HepG2 (cell line): ENCODE measurements around the gene C3orf22. TPM values are rescaled to one million over a fixed set of nuclear protein-coding genes. Genes with fewer than 3 reads are reported as not detected.

Experiments
- ATAC-seq: fragments of 200-7000 bp; cut with Tn5 transposase; 3 replicates; pipeline ENCODE4 v1.9.1; 2020; ENCODE audit warnings: mild to moderate bottlenecking, moderate library complexity
- BruUV-seq: library from RNA; stranded (reverse); fragments of 400-500 nt; replicated peaks from 2 replicates; lab custom pipeline; 2021; lab: Mats Ljungman, UMichigan
- CTCF ChIA-PET: fragments of 300-600 bp; formaldehyde crosslinking; extraction: SDS; loops from one replicate; lab custom pipeline; 2021; ENCODE audit warnings: low total read pairs, inconsistent platforms, low intra/inter-chr PET ratio; lab: Yijun Ruan, JAX
- POLR2A ChIA-PET: fragments of 350-600 bp; sonication (Branson Sonifier 250); formaldehyde crosslinking; loops from one replicate; lab custom pipeline; 2020; ENCODE audit warnings: antibody characterized with exemption, inconsistent platforms; lab: Yijun Ruan, JAX
- DNase-seq: peaks from one replicate; pipeline ENCODE4 v3.0.0-alpha.2; 2015; ENCODE audit warnings: low spot score
- FAIRE-seq: peaks from 3 replicates; lab custom pipeline; 2011; peaks lifted over from hg19 to GRCh38; lab: Jason Lieb, UNC
- H2AFZ ChIP-seq: one replicate; pipeline ENCODE4 v1.6.1; 2011; ENCODE audit warnings: low read length, inconsistent platforms
- H3K27ac ChIP-seq: fragments of 300-600 bp; 3 replicates; pipeline ENCODE4 v1.8.0; 2011; ENCODE audit warnings: mixed run types, mild to moderate bottlenecking, mixed read lengths, low read length, inconsistent platforms; ENCODE audit not compliant: insufficient read depth; ENCODE audit errors: extremely low read length
- H3K27me3 ChIP-seq, 2 experiments: fragments of 200-600 bp in 1 of 2; 2 replicates in 1 of 2; 3 replicates in 1 of 2; pipeline versions ENCODE4 v1.6.0 to v1.8.0; 2011; ENCODE audit warnings: low read length in 2 of 2, mild to moderate bottlenecking in 2 of 2, moderate library complexity in 2 of 2, inconsistent platforms in 1 of 2; ENCODE audit not compliant: insufficient read depth in 2 of 2, control insufficient read depth in 1 of 2
- H3K36me3 ChIP-seq, 2 experiments: fragments of 200-600 bp in 1 of 2; replicated peaks in 1 of 2; 2 replicates in 1 of 2; 3 replicates in 1 of 2; pipeline versions ENCODE4 v1.5.1 to v1.8.0; 2011; ENCODE audit warnings: low read length in 2 of 2, inconsistent platforms in 1 of 2; ENCODE audit not compliant: insufficient read depth in 2 of 2, control insufficient read depth in 1 of 2
- H3K4me1 ChIP-seq: 2 replicates; pipeline ENCODE4 v1.5.1; 2012; ENCODE audit warnings: low read length, inconsistent platforms; ENCODE audit not compliant: insufficient read depth
- H3K4me2 ChIP-seq: 2 replicates; pipeline ENCODE4 v1.6.0; 2011; ENCODE audit warnings: low read depth, low read length, inconsistent platforms
- H3K4me3 ChIP-seq, 3 experiments: fragments of 200-600 bp in 1 of 3; sonication (generic), shearing (Covaris generic) in 1 of 3; replicated peaks in 1 of 3; 2 replicates each; pipeline ENCODE4 v1.5.1; 2011 to 2016; ENCODE audit warnings: low read length in 3 of 3, inconsistent platforms in 2 of 3, low read depth in 2 of 3, mild to moderate bottlenecking in 2 of 3, control low read depth in 1 of 3, mixed read lengths in 1 of 3; ENCODE audit not compliant: insufficient read depth in 1 of 3
- H3K79me2 ChIP-seq: one replicate; pipeline ENCODE4 v1.6.1; 2011; ENCODE audit warnings: low read length, inconsistent platforms; ENCODE audit not compliant: insufficient read depth
- H3K9ac ChIP-seq: 2 replicates; pipeline ENCODE4 v1.6.0; 2011; ENCODE audit warnings: mild to moderate bottlenecking, low read depth, low read length, inconsistent platforms; ENCODE audit not compliant: insufficient read depth
- H3K9me3 ChIP-seq: 2 replicates; pipeline ENCODE4 v1.5.1; 2012; ENCODE audit warnings: mild to moderate bottlenecking, low read length
- H4K20me1 ChIP-seq: 2 replicates; pipeline ENCODE4 v1.6.0; 2011; ENCODE audit warnings: inconsistent platforms, mild to moderate bottlenecking, low read length, moderate library complexity; ENCODE audit not compliant: insufficient read depth
- CCDC6 ChIP-seq: sonication (generic); formaldehyde crosslinking; IDR thresholded peaks from 2 replicates; pipeline ENCODE4 v1.8.1; 2022; ENCODE audit warnings: mild to moderate bottlenecking, missing genetic modification reagents, moderate library complexity
- CTCF ChIP-seq: sonication (generic); formaldehyde crosslinking; IDR thresholded peaks from 2 replicates; pipeline ENCODE4 v1.5.0; 2020; ENCODE audit warnings: mild to moderate bottlenecking, missing genetic modification reagents, moderate library complexity
- IKZF4 ChIP-seq: sonication (generic); formaldehyde crosslinking; IDR thresholded peaks from 2 replicates; pipeline ENCODE4 v1.5.1; 2020; ENCODE audit warnings: borderline replicate concordance, mild to moderate bottlenecking, low read depth, missing genetic modification reagents; ENCODE audit errors: not compliant biosample characterization
- RAD21 ChIP-seq: fragments of 450-650 bp; formaldehyde crosslinking; IDR thresholded peaks from 2 replicates; pipeline ENCODE4 v1.5.0; 2020; ENCODE audit warnings: mild to moderate bottlenecking
- RCOR2 ChIP-seq: IDR thresholded peaks from 2 replicates; pipeline ENCODE4 v1.6.1; 2016; ENCODE audit warnings: missing biosample characterization, missing genetic modification reagents
- SMC3 ChIP-seq: IDR thresholded peaks from 2 replicates; pipeline ENCODE4 v1.6.1; 2011; ENCODE audit warnings: low read length, improper control_type of control experiment
- STAG1 ChIP-seq: sonication (generic); formaldehyde crosslinking; IDR thresholded peaks from 2 replicates; pipeline ENCODE4 v1.4.0; 2020; ENCODE audit warnings: missing genetic modification reagents
- WIZ ChIP-seq: sonication (generic); formaldehyde crosslinking; IDR thresholded peaks from 2 replicates; pipeline ENCODE4 v1.5.1; 2020; ENCODE audit warnings: mild to moderate bottlenecking, missing genetic modification reagents
- ZC3H4 ChIP-seq: sonication (generic); formaldehyde crosslinking; IDR thresholded peaks from 2 replicates; pipeline ENCODE4 v1.4.0; 2020; ENCODE audit warnings: missing genetic modification reagents, borderline replicate concordance
- ZNF296 ChIP-seq: sonication (generic); formaldehyde crosslinking; conservative IDR thresholded peaks from 2 replicates; pipeline ENCODE4 v1.5.0; 2020; ENCODE audit warnings: mild to moderate bottlenecking, missing genetic modification reagents
- ZNF331 ChIP-seq: sonication (generic); formaldehyde crosslinking; IDR thresholded peaks from 2 replicates; pipeline ENCODE4 v1.4.0; 2020; ENCODE audit warnings: missing genetic modification reagents
- WGBS: methylation state at CpG from one replicate; pipeline ENCODE4 v1.1.6; 2017; ENCODE audit warnings: low lambda C conversion rate; 5-methylcytosine and 5-hydroxymethylcytosine counted together
- in situ Hi-C: cut with HindIII; loops from 2 replicates; pipeline ENCODE4 v1.10.0; 2017; ENCODE audit warnings: low pct_unique_long_range_greater_than_20kb; ENCODE audit not compliant: extremely low pct_ligation_motif_present
- intact Hi-C: fragments of 100-400 bp; cut with micrococcal nuclease; formaldehyde crosslinking; loops from one replicate; pipeline ENCODE4 v1.10.0; 2022; ENCODE audit not compliant: unreplicated experiment
- polyA plus RNA-seq, 8 experiments: library from polyadenylated mRNA; depleted of rRNA in 3 of 8; stranded (reverse) in 7 of 8; unstranded in 1 of 8; fragments of >200 nt; fragmentation: Illumina TruSeq in 4 of 8; extraction: Trizol in 4 of 8; gene quantifications; 2 replicates each; pipeline versions ENCODE4 v1.2.1 to v1.2.3, GENCODE V29; 2011 to 2016; ENCODE audit warnings: low read depth in 4 of 8, missing spikeins in 1 of 8, mixed read lengths in 1 of 8; ENCODE audit not compliant: insufficient read depth in 1 of 8
- total RNA-seq, 5 experiments: library from RNA; depleted of rRNA; stranded (reverse); fragments of >200 nt; fragmentation: Illumina TruSeq; extraction: Trizol; gene quantifications; 2 replicates each; pipeline ENCODE4 v1.2.3, GENCODE V29; 2016; ENCODE audit warnings: low read depth in 1 of 5
- TF ChIP-seq, protein P1 (sequence below): IDR thresholded peaks from 2 replicates; pipeline ENCODE4 v1.6.1; 2016; ENCODE audit warnings: missing genetic modification reagents, missing compliant biosample characterization

The C3orf22 gene
- total and polyA plus RNA-seq, 2 of the 13 experiments (the other 11 are each of a cell fraction or from before 2014, with no cell fraction given) = not detected

- TF ChIP-seq, protein P1, sequence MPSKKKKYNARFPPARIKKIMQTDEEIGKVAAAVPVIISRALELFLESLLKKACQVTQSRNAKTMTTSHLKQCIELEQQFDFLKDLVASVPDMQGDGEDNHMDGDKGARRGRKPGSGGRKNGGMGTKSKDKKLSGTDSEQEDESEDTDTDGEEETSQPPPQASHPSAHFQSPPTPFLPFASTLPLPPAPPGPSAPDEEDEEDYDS (CRISPR knock-in tag) = no peak
- no peak for TF ChIP-seq IKZF4 (CRISPR knock-in tag)
- TF ChIP-seq WIZ = no peak
- no peak for TF ChIP-seq RCOR2 (CRISPR knock-in tag)
These were observed 10.1 kb upstream of the C3orf22 start (continued) for GRCh38 chr3:126568776-126569342.

GRCh38 chr3:126567696-126568438 is 9.1 kb upstream of the C3orf22 start:
- intact Hi-C loops = no loop called here

More at GRCh38 chr3:126567696-126568438, 9.1 kb upstream of the C3orf22 start:
- WGBS = 38% methylated on average over 6 of the region's 10 CpGs
- H3K9ac ChIP-seq = no peak overlapping the region
- no peaks in the 10 kb centered on the region for H4K20me1 ChIP-seq
- H3K4me1 ChIP-seq = peaks cover 20% of the 10 kb centered on the region
- POLR2A ChIA-PET = no interaction called here
- ATAC-seq (peak; percentile 89), DNase-seq (peak; percentile 25), FAIRE-seq (no peak)
- TF ChIP-seq ZNF296 (CRISPR knock-in tag) (no peak), CTCF (CRISPR knock-in tag) (peak; percentile 65), ZNF331 (CRISPR knock-in tag) (0 out of 2 replicates have a peak, but pooled peaks have one; percentile 26), RAD21 (CRISPR knock-in tag) (0 out of 2 replicates have a peak, but pooled peaks have one; percentile 24), STAG1 (CRISPR knock-in tag) (peak; percentile 66), SMC3 (0 out of 2 replicates have a peak, but pooled peaks have one; percentile 17), ZC3H4 (CRISPR knock-in tag) (no peak), CCDC6 (CRISPR knock-in tag) (no peak)
- H3K36me3 ChIP-seq = no peaks in the 10 kb centered on the region
- no peak overlapping the region for H3K27ac ChIP-seq
- in situ Hi-C loops = no loop called here
- no peaks in the 10 kb centered on the region for H3K79me2 ChIP-seq
- H2AFZ ChIP-seq = no peak overlapping the region
- CTCF ChIA-PET = interaction anchor here (1.2 kb wide), 1 partner anchor 45 kb away, joined by 3 read pairs; no protein-coding TSS in a partner anchor
- H3K4me3 ChIP-seq = no peak overlapping the region
- H3K27me3 ChIP-seq = peaks cover 3% of the 10 kb centered on the region in 2 experiments; a peak in 2 of 5 replicates
- no TSS peak for BruUV-seq
- H3K9me3 ChIP-seq = no peaks in the 10 kb centered on the region
- H3K4me2 ChIP-seq = 0 out of 2 replicates have a peak overlapping the region, but pooled peaks have one; percentile 18
